ENCODE data around the gene DGCR8.
A peak's percentile ranks its signal among the peaks of the same experiment; 100 is the strongest.

DGCR8 gene

DNA sequence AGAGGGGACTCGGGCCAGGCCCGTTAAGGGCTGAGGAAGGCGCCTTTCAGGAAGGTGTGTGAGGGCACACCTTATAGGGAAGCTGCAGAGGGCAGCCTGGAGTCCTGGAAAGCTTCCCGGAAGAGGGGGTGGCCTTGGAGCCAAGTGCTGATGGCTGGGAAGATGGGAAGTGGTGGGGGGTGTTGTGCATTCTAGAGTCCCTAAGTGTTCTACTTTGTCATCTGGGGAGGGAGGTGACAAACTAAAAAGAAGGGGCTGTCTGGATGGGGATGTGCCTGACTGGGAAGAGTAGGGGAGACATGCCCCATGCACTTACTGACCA lies 58.3 kb downstream of the DGCR8 start:
- no peak for DNase-seq

- DNase-seq: no peak
Observed at GRCh38 chr22:20138868-20139267, 58.8 kb downstream of the DGCR8 start.

DNA sequence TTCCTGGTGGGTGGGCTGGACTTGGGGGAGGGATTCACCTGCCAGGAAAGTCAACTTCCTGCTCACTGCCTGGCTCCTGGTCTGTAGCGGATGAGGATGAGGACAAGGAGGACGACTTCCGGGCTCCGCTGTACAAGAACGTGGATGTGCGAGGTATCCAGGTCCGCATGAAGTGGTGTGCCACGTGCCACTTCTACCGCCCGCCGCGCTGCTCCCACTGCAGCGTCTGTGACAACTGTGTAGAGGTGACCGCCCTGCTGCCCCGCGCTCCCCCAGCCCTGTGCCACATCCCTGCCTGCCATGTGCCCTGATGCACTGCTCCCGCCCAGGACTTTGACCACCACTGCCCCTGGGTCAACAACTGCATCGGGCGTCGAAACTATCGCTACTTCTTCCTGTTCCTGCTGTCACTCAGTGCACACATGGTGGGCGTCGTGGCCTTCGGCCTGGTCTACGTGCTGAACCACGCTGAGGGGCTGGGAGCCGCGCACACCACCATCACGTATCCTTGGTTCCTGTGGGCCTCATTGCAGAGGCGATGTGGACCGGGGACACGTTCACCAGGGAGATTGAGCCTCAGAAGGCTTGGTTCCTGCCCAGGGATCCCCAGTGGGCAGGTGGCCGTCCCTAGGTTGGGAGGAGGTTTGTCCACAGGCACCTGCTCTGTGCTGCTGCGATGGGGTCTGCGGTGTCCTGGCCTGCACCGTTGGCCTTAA lies 59.5 kb downstream of the DGCR8 start:
- DNase-seq: no peak

- no peak for DNase-seq
Observed at GRCh38 chr22:20140107-20140445, 60.0 kb downstream of the DGCR8 start.

- no peak for DNase-seq
Observed at GRCh38 chr22:20140521-20140964, 60.5 kb downstream of the DGCR8 start.

- DNase-seq: no peak
Observed at GRCh38 chr22:20141186-20142077, 61.4 kb downstream of the DGCR8 start.

DNA sequence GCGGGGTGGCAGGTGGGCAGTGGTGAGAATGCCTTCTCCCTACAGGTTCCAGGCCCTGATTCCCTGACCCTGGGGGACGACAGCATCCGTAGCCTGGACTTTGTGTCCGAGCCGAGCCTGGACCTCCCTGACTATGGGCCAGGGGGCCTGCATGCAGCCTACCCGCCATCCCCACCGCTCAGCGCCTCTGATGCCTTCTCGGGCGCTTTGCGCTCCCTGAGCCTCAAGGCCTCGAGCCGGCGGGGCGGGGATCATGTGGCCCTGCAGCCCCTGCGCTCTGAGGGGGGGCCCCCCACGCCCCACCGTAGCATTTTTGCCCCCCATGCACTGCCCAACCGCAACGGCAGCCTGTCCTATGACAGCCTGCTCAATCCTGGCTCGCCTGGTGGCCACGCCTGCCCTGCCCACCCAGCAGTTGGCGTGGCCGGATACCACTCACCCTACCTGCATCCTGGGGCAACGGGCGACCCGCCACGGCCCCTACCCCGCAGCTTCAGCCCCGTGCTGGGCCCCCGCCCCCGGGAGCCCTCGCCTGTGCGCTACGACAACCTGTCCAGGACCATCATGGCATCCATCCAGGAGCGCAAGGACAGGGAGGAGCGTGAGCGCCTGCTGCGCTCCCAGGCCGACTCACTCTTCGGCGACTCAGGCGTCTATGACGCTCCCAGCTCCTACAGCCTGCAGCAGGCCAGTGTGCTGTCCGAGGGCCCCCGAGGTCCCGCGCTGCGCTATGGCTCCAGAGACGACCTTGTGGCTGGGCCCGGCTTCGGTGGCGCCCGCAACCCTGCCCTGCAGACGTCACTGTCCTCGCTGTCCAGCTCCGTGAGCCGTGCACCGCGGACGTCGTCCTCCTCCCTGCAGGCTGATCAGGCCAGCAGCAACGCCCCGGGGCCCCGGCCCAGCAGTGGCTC lies 62.9 kb downstream of the DGCR8 start:
- no peak for DNase-seq

DNA sequence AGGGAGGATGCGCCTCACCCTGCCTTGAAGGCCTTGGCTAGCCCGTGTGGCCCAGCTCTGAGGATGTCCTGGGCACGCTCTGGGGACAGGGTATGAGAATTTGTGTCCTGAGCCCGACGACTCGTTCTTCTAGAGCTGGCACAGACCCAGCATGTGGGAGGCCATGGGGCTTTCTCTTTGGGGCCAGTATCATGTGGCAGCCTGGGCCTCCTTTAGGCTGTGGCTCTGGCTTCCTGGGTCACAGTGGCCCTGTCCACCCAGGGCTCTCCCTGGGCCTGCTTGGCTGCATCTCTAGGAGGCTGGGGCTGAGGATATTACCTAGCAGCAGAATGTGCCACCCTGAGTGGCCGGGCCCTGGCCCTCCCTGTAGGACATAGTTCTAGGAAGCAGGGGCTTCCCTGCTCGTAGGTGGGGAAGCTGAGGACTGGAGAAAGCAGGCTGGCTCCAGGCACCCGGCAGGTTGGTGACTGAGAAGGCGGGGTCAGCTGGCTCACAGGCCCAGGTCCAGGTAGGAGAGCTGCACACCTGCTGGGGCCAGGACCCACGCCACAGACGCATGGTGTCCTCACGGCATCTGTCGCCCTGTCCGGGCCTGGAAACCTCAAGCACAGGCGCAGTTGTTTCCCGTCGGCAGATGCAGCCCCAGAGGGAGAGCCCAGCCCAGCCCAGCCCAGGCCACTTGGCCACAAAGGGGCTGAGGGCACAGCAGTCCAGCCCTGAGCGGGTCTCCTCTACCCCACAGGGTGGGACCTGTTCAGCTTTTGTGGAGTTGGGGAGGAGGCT lies 64.0 kb downstream of the DGCR8 start:
- DNase-seq: peak in 1 of 14 donors; percentile 68

DNA sequence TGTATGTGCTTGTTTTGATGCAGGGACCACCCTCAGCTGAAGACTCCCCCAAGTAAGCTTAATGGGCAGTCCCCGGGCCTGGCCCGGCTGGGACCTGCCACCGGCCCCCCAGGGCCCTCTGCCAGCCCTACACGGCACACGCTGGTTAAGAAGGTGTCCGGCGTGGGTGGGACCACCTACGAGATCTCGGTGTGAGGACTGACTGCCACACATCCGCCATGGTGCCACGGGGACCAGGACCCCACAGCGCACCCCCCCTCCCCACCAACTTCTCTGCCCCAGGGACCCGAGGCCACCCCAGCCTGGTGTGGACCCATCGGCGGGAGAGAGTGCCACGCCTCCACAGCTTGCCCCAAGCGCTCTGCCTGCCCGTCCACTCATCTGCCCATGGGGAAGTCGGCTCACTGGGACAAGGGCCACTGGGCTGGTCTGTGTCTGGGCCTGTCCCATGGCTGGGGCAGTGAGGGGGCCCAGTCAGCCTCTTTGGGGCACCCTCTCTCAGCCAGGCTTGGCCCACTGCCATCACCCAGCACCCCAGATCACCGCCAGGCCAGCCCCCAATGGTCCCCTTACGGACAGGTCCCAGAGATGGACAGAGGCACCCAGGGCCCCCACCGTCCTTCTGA lies 65.3 kb downstream of the DGCR8 start:
- no peak for DNase-seq

GRCh38 chr22:20145832-20146223 lies 65.8 kb downstream of the DGCR8 start:
- no peak for DNase-seq

DNA sequence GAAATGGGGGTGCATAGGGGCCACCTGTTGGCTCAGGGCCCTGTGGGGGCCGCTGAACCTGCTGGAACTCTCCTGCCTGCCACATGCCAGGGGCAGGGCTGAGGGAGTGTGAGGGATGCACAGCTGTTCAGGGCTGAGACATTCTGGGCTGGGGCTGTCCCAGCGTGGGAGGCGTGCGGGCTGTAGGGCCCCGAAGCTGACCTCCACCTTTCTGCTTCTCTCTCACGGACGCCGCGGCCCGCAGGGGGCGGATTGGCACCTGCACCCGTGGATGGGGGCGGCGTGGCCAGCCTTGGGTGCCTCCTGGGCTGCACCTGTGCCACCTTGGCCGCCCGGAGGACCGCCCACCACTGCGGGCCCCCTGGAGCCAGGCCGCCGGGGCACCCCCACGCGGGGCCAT lies 66.7 kb downstream of the DGCR8 start:
- DNase-seq: no peak

GRCh38 chr22:20147237-20147988 lies 67.4 kb downstream of the DGCR8 start:
- DNase-seq: no peak

DNA sequence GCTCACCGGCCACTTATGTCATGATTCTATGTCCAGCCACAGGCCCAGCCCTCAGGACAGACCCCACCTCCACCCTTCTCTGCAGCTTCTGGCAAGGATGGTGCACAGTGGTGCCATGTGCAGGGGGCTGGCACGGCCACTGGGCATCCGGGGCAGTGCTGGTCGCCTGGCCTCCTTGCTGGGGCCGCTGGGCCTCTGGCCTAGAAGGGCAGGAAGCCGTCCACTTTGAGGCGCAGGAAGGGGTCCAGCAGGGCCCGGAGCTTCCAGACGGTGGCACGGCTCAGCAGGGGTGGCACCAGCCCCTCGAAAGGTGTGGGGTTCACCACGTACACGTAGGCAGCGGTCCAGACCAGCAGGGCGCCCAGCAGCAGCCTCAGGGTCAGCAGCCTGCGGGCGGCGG lies 68.4 kb downstream of the DGCR8 start:
- peak in 1 of 14 donors; percentile 21 for DNase-seq

DNA sequence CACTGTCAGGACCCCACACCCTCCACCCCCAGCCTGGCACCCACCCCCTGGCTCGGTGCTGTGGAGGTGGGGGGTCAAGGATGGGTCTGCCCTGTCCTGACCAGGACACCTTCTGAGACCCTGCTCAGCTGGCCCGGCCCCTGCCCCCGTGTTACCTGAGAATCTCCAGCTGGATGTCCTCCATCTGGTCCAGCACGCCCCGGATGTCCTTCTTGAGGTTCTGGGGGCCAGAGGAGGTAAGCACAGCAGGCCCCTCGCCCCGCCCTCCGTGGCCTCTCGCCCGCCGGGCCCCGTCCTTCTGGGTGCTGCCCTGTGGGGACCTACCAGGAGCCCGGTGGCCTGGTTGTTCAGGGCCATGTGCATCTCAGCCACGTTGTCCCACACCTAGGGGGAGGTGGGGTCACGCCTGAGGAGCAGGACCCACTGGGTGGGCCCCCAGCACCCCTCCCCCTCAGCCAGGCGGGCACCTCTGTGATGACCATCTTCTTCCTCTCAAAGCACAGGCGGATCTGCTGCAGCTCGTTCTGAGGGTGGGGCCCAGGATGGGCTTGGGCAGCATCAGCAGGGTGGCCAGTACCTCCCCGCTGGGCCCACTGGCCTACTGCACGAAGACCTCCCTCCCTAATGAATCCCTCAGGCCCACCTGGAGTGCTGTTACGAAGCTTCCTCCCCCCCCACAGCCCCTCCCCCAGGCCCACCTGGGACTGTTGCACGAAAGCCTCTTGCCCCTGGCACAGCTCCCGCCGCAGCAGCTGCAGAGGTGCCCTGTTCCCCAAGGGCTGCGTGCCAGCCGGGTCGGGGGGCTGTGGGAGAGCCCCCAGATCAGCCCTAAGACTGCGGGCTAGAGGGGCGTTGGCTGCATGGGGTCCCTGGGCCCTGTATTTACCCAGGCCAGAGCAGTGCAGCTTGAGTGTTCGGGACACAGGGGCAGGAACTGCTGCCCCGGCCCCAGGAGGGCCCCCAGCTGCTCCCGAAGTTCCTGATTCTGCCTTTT lies 69.5 kb downstream of the DGCR8 start:
- DNase-seq: no peak

DNA sequence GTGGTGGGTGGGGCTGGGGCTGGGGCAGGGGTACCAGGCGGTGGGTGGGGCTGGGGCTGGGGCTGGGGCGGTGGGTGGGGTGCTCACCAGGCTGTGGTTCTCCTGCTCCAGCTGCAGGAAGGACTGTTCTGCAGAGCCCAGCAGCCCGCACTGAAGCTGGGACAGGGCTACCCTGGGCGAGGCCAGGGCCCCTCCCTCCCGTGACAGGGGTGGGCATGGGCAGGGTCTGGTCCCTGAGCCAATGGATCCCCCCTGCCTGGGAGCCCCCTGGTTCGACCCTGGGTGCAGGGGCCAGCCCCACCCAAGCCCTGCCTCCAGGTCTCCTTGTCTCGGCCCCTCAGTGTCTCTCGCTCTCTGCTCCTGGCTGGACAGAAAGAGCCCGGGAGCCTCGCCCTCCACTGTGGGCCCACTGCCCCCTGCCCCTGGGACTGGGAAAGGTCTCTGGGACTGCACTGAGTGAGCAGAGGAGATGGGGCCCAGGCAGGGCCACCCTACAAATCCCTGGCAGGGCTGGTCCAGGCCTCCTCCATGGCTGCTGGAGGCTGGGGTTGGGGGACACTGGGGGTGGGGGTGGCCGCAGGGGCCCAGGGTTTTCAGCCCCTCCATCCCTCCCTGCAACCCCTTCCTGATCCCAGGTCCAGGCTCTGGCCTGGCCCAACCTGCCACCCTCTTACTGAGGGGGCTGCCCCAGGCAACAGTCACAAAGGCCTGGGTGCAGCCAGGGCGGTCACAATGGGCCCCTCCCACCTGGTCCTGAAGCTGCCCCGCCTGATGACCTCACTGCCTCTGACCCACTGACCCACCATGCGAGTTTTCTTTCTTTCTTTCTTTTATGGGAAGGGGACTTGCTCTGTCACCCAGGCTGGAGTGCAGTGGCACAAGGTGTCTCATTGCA lies 70.6 kb downstream of the DGCR8 start, which contains the start of gene CCDC188:
CCDC188 (minus strand) TSS at position 675 of the 895 bp plus-strand sequence; CDS start at position 606, 69 bp downstream.
- DNase-seq: no peak

DNA sequence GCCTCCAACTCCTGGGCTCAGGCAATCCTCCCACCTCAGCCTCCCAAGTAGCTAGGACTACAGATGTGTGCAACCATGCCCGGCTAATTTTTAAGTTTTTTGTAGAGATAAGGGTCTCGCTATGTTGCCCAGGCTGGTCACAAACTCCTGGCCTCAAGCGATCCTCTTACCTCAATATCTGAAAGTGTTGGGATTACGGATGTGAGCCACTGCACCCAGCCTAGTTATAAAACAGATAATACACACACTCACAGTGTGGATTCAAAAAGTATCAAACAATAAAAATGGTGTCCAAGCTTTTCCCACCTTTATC lies 71.2 kb downstream of the DGCR8 start:
- DNase-seq: no peak

GRCh38 chr22:20152464-20152890 lies 72.4 kb downstream of the DGCR8 start:
- no peak for DNase-seq

- DNase-seq: no peak
Observed at GRCh38 chr22:20153945-20154344, 73.9 kb downstream of the DGCR8 start.

Measured in C1 segment of cervical spinal cord (tissue), 14 donors.